GM21529 (cell line): ENCODE results near the gene PPP2R5A.
"Not testable (repeated sequence)": the region's sequence is repeated elsewhere in the genome, so short reads cannot be mapped to it uniquely, and the experiment has no call there.

Experiments
- ATAC-seq: cut with Tn5 transposase; IDR thresholded peaks from one replicate; pipeline ENCODE4 v1.9.1; 2021; ENCODE audit not compliant: unreplicated experiment

The PPP2R5A gene

DNA sequence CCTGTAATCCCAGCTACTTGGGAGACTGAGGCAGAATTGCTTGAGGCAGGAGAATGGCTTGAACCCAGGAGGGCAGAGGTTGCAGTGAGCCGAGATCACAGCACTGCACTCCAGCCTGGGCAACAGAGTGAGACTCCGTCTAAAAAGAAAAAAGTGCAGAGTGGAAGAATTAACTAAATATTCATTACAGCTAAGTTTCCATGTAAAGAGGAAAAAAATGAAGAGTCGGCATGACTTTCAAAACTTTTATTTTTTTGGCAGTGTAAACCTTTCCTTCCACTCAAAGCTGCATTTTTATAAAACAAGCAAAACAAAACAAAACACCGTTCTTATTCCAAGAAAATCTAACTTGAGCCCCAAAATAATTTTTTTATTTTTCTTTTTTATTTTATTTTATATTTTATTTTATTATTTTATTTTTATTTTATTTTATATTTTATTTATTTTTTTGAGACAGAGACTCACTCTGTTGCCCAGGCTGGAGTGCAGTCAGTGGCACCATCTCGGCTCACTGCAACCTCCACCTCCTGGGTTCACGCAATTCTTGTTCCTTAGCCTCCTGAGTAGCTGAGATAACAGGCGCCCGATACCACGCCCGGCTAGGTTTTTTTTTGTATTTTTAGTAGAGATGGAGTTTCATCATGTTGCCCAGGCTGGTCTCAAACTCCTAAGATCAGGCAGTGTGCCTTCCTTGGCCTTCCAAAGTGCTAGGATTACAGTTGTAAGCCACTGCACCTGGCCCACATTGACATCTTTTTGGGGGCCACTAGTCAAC is 66.6 kb downstream of the PPP2R5A start:
- ATAC-seq = no peak

GRCh38 chr1:212353181-212353580 is 68.0 kb downstream of the PPP2R5A start:
- ATAC-seq = no peak

DNA sequence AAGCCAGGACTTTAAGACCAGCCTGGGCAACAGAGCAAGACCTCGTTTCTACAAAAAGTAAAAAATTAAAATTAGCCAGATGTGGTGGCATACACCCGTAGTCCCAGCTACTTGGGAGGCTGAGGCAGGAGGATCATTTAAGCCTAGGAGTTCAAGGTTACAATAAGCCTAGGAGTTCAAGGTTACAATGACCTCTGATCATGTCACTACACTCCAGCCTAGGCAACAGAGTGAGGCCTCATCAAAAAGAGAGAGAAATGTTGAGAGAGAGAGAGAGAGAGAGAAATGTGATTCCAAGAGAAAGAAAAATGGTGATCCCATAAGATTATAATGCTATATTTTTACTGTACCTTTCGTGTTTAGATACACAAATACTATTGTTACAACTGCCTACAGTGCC is 69.3 kb downstream of the PPP2R5A start:
- ATAC-seq = no peak

DNA sequence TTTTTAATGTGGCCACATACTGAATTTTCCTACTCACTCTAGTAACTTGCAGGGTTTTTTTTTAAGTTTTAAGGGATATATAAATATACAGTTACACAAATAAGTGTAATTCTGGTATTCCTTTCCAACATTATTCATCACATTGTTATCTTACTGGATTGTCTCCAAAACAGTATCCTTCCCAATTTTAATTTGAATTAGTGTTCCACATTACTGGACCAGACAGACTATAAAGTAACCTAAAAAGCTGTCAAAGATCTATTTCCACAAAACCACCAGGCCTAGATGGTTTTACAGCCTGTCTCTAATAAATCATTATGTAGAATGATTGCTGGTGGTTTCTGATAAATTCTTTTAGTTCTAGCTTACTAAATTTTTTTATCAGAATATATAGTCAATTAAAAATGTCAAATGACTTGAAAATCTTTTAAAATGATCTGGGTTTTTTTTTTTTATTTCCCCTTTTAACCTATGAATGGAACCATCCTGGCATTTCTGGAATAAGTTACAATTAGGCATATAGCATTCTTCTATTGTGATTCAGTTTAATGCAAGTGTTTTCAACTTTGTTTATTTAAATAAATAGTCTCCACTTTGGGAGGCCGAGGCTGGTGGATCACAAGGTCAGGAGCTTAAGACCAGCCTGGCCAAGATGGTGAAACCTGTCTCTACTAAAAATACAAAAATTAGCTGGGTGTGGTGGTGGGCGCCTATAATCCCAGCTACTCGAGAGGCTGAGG is 70.2 kb downstream of the PPP2R5A start:
- ATAC-seq = no peak

DNA sequence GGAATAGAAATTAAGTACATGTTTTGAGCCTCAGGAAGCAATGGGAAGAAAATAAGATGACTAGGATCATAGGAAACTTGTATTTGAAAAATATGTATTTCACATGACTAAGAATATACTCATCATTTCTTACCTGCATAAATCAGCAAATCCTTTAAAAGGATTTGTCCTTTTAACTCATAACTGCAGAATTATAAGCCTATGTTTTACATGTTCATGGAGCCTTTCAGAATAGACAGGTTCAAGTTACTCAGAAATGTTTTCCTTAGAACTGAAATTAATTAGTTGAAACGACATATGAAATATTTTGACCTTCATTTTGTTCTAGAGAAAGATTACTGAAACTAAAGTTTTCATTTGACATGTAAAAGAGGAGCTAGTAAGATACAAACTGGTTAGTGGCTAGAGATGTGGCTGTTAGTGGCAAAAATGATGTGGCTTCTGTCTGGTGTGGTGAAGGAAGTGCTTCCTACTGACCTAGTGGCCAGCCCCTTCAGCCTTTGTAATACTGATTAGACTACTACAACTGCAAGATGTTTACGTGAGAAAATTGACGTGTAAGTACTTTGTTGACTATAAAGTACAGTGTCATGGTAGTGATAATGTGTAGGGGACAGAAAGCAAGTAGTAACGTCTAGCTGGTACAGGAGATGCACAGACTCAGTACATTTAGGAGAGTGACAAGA is 74.7 kb downstream of the PPP2R5A start:
- ATAC-seq = no peak

DNA sequence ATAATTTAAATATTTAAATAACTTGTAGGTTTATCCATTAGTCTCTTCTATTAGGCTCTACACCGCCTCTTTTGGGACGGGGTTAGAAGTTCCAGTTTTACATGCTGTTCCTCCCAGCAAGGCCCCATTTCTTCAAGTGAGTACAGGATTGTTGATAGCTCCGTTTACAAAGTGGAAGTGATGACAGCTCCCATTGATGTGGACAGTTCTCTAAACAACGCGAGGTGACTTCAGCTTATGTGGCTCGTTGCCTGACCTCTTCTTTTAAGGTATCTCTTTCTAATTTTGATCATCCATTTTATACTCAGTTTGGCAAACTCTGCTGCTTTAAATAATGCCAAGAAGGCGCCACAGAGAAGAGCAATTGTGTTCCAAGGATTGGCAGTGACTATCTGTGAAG is 79.8 kb downstream of the PPP2R5A start:
- no peak for ATAC-seq

DNA sequence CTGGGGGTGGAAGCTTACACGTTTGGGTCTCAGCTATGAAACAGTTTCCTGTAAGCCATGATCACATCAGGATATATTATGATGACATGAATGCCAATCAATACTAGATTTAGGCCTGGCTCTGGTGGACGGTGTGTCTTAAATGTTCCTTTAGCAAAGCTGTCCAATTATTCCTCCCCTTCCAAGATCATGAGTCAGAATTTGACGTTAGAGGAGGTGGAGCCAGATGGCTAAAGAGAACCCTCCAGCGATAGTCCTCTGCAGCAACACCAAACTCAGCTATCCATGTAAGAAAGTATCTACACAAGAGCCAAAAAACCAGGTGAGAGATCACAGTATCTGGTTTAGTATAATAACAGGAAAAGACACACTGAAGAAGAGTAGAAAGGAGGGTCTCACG is 81.7 kb downstream of the PPP2R5A start:
- no peak for ATAC-seq

- ATAC-seq = no peak
These were observed 82.4 kb downstream of the PPP2R5A start for GRCh38 chr1:212367474-212368072.

- ATAC-seq = peak; percentile 80
These were observed 82.9 kb downstream of the PPP2R5A start for GRCh38 chr1:212368073-212368484.

DNA sequence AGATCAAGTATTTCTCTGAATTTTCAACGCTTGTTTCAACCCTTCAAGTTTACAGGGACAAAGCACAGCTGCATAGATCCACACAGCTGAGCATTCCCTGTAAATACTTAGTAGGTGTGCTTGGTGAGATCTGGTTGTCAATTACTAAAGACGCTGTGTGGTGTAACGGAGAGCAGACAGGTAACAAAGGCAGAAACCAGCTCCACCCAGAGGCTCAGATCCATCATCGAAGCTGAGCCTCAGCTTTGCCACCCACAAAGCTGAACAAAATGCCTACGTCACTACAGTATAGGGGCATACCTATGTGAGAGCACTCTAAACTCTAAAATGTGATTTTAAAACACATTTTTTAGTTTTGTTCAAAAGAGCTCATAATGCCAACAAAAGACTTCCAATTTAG is 90.8 kb downstream of the PPP2R5A start:
- ATAC-seq = no peak

GRCh38 chr1:212377644-212378043 is 92.4 kb downstream of the PPP2R5A start:
- ATAC-seq = no peak

- no peak for ATAC-seq
These were observed 94.2 kb downstream of the PPP2R5A start for GRCh38 chr1:212379366-212379765.

- ATAC-seq = no peak
These were observed 96.3 kb downstream of the PPP2R5A start for GRCh38 chr1:212381397-212382035.

GRCh38 chr1:212386029-212386428 is 100.8 kb downstream of the PPP2R5A start:
- no peak for ATAC-seq

- ATAC-seq = no peak
These were observed 103.9 kb downstream of the PPP2R5A start for GRCh38 chr1:212388985-212389716.

GRCh38 chr1:212395678-212396437 is 110.6 kb downstream of the PPP2R5A start:
- not testable (repeated sequence) for ATAC-seq

DNA sequence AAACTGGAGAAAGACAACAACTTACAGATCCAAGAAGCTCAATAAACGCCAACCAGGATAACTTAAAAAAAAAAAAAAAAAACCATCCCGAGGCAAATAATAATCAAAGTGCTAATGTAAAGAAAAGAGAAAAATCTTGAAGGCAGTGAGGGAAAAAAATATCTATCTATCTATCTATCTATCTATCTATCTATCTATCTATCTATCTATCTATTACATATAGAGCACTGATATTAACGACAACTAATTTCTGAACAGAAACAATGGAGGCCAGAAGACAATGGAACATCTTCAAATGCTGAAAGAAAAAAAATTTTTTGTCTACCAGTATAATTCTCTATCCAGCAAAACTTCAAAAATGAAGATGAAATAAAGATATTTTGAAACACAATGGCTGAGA is 111.4 kb downstream of the PPP2R5A start:
- no peak for ATAC-seq

GRCh38 chr1:212397171-212397570 is 112.0 kb downstream of the PPP2R5A start:
- no peak for ATAC-seq

DNA sequence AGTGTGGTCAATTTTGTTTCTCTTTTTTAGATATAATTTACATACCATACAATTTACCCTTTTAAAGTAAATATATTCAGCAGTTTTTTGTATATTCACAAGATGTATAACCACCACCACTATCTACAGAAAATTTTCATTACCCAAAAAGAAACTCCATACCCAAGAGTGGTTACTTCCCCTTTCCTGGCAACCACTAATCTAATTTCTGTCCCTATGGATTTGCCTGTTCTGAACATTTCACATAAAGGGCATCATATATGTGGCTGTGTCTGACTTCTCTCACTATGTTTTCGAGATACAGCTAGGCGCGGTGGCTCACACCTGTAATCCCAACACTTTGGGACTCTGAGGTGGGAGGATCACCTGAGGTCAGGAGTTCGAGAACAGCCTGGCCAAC is 115.8 kb downstream of the PPP2R5A start:
- ATAC-seq = no peak
